OCI-M1 (cell line): ENCODE results near the gene MRPS18A.

Experiments used
- DNase-seq: peaks from one replicate; lab custom pipeline; 2025; lab: John Stamatoyannopoulos, UW

MRPS18A gene

DNA sequence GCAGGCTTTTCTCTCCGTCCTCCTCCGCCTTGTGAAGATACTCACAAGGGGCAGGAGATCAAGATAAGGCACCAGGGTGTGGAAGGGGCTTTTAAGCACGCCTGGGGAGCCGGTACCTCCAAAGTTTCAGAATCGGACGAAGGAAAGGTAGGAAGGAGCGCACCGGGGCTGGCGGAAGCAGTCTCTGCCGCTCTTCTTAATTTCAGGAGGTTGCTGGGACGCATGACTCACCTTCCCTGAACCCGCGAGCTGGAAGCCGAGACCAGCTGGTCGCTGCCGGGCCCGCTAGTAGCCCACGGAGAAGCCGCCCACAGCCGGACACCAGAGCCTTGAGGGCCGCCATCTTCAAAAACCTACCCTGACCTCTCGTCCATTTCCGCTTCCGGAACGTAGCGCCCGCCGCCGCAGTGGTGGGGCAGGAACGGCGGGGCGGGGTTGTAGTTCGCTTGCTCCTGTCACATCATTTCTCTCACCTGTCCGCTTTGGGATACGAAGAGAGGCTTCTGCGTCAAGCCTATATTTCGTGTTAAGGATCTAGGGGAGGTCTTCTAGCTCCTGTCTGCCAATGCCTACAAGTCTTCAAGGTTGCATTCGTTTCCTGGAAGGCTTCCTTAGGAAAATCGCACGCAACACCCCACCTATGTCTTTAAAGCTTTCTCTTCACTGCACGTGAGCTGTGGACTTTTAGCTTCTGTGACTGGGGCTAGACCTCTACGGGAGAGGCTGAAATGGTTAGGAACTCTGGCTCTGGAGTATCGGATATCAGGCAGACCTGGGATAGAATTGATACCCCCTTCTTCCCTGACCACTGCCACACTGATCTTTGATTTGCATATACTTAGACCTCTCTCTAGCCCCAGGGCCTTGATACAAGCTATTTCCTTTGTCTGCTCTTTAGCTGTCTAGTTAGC is at the start of gene MRPS18A:
Gene MRPS18A, minus strand, starts transcription at position 355 of the 911 bp plus-strand sequence. Its CDS starts 12 bp downstream, at position 343.
- DNase-seq = peak; percentile 91

GRCh38 chr6:43736844-43737243 is 49.3 kb upstream of the MRPS18A start:
- DNase-seq = no peak

GRCh38 chr6:43736211-43736786 is 48.7 kb upstream of the MRPS18A start:
- no peak for DNase-seq

- no peak for DNase-seq
Measured at GRCh38 chr6:43735642-43736199, 48.1 kb upstream of the MRPS18A start.

GRCh38 chr6:43734294-43734665 is 46.7 kb upstream of the MRPS18A start:
- DNase-seq = no peak

DNA sequence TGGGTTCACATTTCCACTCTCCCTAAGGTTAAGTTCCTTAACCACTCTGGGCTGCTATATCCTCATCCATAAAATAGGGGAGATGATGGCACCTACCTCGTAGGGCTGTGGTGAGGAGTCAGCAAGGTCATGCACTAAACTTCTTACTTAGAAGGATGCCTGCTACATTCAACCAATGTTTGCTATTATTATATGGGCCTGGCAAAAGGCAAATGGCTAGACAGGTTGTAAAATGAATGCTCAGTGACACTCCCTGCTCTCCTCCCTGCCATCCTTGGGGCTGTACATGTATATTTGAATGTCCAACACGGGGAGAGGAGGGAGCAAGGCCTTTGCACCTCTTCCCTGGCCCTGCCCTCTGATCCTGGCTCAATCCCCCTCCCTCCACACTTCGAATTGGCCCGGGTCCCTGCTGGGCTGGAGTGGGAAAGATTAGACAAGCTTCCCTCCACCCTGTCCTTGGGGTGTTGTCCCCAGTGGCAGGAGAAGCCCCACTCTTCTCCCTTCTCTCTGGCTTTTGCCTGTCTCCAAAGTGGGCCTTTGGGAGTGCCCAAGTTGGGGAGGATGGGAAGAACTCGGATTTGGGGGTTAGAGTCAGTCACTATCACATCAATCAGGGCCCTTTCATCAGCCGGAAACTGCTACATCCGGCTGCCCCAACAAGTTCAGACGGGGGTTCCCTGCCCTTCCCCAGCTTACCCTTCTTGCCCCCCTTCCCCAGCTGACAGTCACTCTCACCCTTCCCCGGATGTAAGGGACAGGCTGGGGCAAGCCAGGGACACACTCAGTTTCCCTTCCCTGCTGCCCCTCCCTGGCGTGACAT is 46.1 kb upstream of the MRPS18A start:
- DNase-seq = no peak

GRCh38 chr6:43730634-43731033 is 43.0 kb upstream of the MRPS18A start:
- DNase-seq = no peak

DNA sequence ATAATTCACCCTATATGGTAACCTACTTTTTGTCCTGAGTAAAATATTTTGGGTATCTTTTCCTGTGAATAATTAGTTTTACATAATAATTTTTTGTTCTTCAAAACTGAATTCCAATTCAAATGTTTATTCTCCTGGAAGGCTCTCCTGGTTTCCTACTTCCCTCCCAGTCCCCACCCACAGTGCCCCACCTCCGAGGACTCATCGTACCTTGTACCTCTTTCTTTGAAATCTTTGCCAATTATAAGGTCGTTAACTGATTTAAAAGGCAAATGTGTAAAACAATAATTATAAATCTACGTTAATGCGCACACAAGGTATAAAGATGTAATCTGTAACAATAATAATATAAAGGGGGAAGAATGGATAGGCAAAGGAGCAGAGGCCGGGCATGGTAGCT is 41.9 kb upstream of the MRPS18A start:
- no peak for DNase-seq

DNA sequence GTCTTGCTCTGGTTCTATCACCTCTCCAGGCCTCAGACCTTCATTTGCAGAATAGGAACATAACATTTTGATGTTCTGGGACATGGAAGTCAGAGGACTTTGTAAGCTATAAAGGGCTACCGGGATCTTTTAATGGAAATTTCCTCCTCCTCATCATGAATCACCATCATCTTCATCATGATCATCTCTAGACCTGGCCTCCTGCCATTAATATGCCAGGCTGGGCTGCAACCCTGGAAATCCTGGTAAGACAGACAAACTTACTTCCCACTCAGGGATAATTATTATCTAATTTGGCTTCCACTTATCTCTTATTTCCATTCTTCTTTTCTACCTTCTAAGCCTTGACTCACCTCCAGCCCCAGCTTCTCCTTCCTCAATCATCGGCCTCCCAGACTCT is 41.0 kb upstream of the MRPS18A start:
- DNase-seq = no peak

- DNase-seq = no peak
Measured at GRCh38 chr6:43727634-43728033, 40.0 kb upstream of the MRPS18A start.

DNA sequence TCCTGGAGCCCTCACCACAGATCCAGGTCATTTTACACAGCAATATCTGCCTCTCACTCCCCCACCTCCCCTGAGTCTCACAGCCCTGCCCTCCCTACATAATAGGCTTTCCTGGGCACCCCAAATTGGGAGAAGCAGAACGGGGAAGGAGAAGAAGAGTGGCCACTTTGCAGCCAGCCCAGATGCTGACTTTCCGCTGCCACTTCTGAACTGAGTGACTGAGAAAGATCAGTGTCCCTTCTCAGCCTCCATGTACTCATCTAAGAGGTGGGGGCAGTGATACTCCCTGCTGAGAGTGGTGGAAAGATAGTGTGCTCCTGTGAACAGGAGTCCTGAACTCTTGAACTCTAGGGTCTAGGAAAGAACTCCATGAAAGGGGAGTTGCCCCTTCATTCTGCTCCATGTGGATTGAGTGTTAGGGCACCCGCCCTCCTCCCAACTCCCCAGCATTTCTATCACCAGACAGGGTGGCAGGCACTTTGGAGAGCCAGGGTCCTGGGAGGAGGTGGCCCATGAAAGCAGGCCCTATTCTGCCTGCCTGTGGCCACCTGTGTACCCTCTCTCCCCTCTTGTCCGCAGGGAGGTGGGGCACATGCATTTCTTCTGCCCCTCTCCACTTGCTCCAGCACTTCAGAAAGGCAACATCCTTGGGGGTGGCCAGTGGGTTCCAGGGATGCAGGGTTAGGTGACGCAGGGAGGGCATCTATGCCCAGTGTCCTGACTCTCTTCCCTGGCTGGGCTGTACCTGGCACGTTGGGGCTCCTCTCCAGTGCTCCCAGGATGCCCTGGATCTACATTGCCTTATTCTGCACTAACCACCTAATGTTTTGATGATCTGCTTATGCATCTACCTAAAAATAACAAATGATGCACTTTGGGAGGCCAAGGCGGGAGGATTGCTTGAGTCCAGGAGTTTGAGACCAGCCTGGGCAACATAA is 38.3 kb upstream of the MRPS18A start:
- DNase-seq = no peak

- DNase-seq = peak; percentile 100
Measured at GRCh38 chr6:43724914-43725642, 37.5 kb upstream of the MRPS18A start.

DNA sequence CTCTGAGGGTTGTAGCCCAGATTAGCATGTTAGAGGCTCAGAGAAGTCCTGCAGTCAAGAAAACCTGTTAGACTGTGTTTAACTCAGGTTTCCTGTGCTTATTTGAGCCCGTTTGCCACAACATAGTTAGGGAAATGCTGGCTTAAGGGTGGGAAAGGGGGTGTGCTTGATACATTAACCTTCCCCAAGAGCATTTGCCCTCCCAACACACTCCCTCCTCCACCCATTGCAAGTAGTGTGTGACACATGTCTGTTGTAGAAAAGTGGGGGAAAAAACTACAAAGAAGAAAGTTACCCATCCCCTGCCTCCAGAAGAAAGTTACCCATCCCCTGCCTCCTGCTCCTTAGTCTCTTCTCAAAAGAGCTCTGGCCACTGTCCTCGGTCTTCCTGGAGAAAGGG is 36.8 kb upstream of the MRPS18A start:
- no peak for DNase-seq

- DNase-seq = peak; percentile 95
Measured at GRCh38 chr6:43723737-43724295, 36.2 kb upstream of the MRPS18A start.

GRCh38 chr6:43722920-43723545 is 35.4 kb upstream of the MRPS18A start:
- no peak for DNase-seq

DNA sequence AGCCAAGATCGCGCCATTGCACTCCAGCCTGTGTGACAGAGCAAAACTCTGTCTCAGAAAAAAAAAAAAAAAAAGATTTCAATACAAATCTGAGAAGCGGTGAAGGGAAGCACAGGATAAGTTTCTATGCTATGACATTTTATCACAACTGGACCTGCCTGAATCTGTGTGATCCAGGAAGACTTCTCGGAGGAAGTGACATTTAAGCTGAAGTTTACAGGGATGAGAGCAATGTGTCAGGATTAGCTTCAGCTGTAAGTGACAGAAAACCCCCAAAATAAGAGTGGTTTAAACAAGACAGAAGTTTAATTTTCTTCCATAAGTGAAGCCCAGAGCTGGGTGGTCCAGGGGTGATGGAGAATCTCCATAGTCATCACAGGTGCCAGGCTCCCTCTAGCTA is 33.4 kb upstream of the MRPS18A start:
- no peak for DNase-seq

DNA sequence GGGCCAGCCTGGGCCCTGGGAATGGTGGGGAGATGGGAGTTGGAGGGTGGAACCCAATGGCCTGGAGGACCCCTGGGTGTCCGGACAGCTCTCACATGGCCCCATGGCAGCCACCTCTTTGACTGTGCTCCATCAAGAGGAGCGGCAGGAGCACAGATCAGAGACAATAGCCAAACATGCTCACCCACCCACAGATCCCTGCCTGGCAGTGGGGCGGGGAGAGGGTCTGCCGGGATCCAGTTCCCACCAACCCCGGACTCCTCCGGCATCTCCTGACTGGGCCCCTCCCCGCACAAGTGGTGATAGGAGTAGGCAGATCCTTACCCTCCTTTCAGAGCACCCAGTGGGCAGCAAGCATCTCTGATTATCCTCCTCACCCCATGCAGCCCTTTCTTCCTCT is 31.9 kb upstream of the MRPS18A start:
- DNase-seq = no peak

DNA sequence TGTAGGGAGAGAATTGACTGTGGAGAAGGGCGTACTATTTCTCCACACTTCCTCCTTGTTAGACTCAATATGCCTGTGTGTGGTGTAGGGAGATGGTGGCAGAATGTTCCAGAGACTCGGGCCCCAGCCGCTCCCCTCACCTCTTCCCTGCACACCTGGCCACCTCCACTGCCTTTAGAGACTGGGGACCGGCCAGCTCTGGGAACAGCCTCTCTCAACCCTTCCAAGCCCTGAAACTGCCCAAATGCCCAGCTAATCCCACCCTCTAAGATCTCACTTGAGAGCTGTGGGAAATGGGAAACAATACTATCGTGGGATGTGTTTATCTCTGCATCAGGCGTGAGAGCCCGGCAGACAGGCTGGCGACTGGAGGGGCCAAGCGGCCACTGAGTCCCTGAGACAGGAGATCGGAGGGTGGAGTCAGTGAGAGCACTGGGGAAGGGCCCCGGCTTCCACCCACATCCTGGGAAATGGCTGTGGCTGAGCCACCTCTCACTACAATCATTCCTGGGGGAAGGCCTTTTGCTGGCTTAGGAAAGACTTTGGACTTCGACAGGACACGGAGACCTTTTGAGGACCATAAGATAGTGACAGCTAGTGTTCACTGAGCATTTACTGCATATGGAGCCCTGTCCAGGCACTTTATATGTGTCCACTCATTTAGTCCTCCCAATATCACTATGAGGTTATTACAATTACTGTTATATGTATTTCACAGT is 31.0 kb upstream of the MRPS18A start:
- DNase-seq = no peak

- DNase-seq = no peak
Measured at GRCh38 chr6:43717822-43718221, 30.2 kb upstream of the MRPS18A start.
